Mesothelial cell of epicardium (in vitro differentiated cells): Measurements from ENCODE around the gene SLC36A3. TPM values are rescaled to one million over a fixed set of nuclear protein-coding genes. Genes with fewer than 3 reads are reported as not detected.

Experiments used
- DNase-seq, 2 experiments: peaks; one replicate each; pipeline ENCODE4 v3.0.0; 2021; ENCODE audit warnings: low spot score in 2 of 2; ENCODE audit not compliant: unreplicated experiment in 2 of 2
- H3K27ac Mint-ChIP-seq: 2 replicates; pipeline ENCODE4 v1.8.0; 2021; ENCODE audit warnings: mixed read lengths
- H3K27me3 Mint-ChIP-seq: 2 replicates; pipeline ENCODE4 v1.8.0; 2021; ENCODE audit warnings: low read depth, mixed read lengths
- H3K36me3 Mint-ChIP-seq: 2 replicates; pipeline ENCODE4 v1.8.0; 2021; ENCODE audit warnings: mixed read lengths
- H3K4me1 Mint-ChIP-seq: 2 replicates; pipeline ENCODE4 v1.8.0; 2021; ENCODE audit warnings: mixed read lengths
- H3K4me3 Mint-ChIP-seq: 2 replicates; pipeline ENCODE4 v1.8.0; 2021; ENCODE audit warnings: mild to moderate bottlenecking, moderate library complexity, mixed read lengths
- H3K9me3 Mint-ChIP-seq: 2 replicates; pipeline ENCODE4 v1.8.0; 2021; ENCODE audit warnings: mixed read lengths
- total RNA-seq: library from RNA; stranded (reverse); gene quantifications from 3 replicates; pipeline ENCODE4 v1.2.1, GENCODE V29; 2021
- TF ChIP-seq, protein P1 (sequence below): fragments of 200-600 bp; sonication (generic); IDR thresholded peaks from one replicate; pipeline ENCODE4 v1.5.0; 2021; ENCODE audit warnings: antibody characterized with exemption; ENCODE audit not compliant: unreplicated experiment

SLC36A3 gene
- total RNA-seq, 1 donor from 2014 or later: not detected

DNA sequence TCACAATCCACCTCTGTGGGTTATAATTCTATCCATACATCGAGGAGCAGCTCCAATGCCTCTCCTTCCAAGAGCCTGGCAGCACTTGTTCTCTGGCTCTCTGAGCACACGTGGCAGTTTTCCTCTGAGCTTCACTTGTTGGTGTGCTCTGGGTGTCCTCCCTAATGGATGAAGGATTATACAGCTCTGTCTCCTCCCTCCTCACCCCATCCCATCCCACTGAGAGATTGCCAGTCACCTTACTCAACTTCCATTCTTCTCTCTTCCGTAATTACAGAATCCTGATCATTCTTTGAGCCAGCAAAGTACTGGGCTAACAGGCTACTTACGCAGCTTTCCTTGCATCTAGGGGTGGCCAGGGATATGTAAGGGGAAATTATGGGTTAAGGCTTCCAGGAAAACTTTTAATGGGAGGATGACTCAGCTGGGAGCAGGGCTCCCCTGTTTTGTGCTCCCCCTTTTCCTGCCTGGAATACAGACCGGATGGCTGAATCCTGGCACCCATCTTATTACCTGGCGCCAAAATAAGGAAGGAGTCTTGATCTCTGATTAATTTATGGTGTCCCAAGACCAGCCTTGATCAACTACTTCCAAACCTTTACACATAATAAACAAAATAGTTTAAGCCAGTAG lies 73.4 kb downstream of the SLC36A3 start:
- TF ChIP-seq, protein P1, sequence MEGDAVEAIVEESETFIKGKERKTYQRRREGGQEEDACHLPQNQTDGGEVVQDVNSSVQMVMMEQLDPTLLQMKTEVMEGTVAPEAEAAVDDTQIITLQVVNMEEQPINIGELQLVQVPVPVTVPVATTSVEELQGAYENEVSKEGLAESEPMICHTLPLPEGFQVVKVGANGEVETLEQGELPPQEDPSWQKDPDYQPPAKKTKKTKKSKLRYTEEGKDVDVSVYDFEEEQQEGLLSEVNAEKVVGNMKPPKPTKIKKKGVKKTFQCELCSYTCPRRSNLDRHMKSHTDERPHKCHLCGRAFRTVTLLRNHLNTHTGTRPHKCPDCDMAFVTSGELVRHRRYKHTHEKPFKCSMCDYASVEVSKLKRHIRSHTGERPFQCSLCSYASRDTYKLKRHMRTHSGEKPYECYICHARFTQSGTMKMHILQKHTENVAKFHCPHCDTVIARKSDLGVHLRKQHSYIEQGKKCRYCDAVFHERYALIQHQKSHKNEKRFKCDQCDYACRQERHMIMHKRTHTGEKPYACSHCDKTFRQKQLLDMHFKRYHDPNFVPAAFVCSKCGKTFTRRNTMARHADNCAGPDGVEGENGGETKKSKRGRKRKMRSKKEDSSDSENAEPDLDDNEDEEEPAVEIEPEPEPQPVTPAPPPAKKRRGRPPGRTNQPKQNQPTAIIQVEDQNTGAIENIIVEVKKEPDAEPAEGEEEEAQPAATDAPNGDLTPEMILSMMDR: no peak
- Mint-ChIP-seq H3K27me3 (no peaks in the 10 kb centered on the region), H3K27ac (no peak overlapping the region), H3K36me3 (no peaks in the 10 kb centered on the region), H3K4me3 (no peak overlapping the region), H3K4me1 (peaks cover 10% of the 10 kb centered on the region), H3K9me3 (no peaks in the 10 kb centered on the region)
- DNase-seq: no peak

DNA sequence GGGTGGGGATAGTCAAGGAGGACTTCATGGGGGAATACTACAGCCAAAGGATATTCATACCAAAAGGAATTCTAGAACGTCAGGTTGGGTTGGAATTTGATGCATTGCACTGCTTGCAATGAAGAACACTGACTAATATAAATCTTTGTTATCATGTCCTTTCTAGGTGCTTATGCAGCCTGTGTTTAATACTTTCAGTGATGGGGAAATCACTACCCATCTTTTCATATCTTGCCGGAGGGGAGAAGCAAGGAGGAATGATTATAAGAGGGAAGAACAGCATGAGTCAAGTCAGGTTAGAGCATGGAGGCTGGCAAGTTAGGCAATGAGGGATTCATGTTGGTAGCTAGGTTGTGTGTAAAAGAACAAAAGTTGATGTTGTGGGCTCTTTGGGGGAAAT lies 74.6 kb downstream of the SLC36A3 start:
- Mint-ChIP-seq H3K9me3 (no peaks in the 10 kb centered on the region), H3K27ac (no peak overlapping the region), H3K36me3 (no peaks in the 10 kb centered on the region), H3K4me3 (no peak overlapping the region), H3K27me3 (no peaks in the 10 kb centered on the region), H3K4me1 (peaks cover 4% of the 10 kb centered on the region)
- TF ChIP-seq, protein P1: no peak
- DNase-seq: no peak

DNA sequence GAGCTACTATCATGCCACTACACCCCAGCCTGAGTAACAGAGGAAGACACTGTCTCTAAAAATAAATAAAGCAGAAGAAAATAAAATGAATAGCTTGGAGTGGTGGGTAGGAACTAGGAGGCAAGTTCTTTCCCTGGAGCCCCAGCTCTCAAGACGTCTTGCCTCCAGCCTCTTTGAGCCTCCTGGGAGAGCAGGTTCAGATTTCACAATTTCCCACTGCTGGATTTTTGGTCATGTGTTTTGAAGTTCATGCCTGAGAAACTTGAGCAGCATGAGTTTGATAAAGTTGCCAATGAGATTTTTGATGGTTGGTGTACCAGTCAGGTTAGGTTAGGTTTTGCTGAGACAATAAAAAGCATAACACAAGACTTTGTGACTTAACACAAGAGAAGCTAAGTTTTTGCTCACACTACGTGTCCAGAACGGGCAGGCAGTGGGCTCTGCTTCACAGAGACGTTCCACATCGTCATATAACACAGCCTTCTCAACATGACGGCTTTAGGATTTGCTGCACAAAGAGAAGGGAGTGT lies 75.6 kb downstream of the SLC36A3 start:
- TF ChIP-seq, protein P1: no peak
- Mint-ChIP-seq H3K9me3 (no peaks in the 10 kb centered on the region), H3K27me3 (no peaks in the 10 kb centered on the region), H3K36me3 (no peaks in the 10 kb centered on the region), H3K27ac (no peak overlapping the region), H3K4me1 (peaks cover 9% of the 10 kb centered on the region), H3K4me3 (no peak overlapping the region)
- DNase-seq: no peak

Other genes starting within 250 kb of the SLC36A3 start
- gene TNIP1, start 222.7 kb downstream of the SLC36A3 start, total RNA-seq: 80.4 to 84.1 TPM (median 81.8 TPM) in 3 replicates
- gene ANXA6, start 146.0 kb downstream of the SLC36A3 start, total RNA-seq: 178 to 197 TPM (median 186 TPM) in 3 replicates
- 4.7 to 5.5 TPM (median 4.8 TPM) in 3 replicates for gene CCDC69, start 79.7 kb downstream of the SLC36A3 start, total RNA-seq
- 41.8 to 42.9 TPM (median 42.7 TPM) in 3 replicates for gene GM2A, start 50.6 kb downstream of the SLC36A3 start, total RNA-seq
- not detected in 3 replicates for gene SLC36A2, start 43.8 kb upstream of the SLC36A3 start, total RNA-seq
- gene SLC36A1, start 143.8 kb upstream of the SLC36A3 start, total RNA-seq: 13.0 to 14.7 TPM (median 14.5 TPM) in 3 replicates